GM20000 (cell line): ENCODE measurements around the gene CCL28.

Experiments
- DNase-seq: peaks from one replicate; pipeline ENCODE4 v3.0.0; 2012; ENCODE audit warnings: low spot score
- TF ChIP-seq, protein P1 (sequence below): IDR thresholded peaks from 2 replicates; pipeline ENCODE4 v1.5.1; 2012; ENCODE audit warnings: mild to moderate bottlenecking, control low read depth; ENCODE audit errors: extremely low read depth, missing control alignments

The CCL28 gene

DNA sequence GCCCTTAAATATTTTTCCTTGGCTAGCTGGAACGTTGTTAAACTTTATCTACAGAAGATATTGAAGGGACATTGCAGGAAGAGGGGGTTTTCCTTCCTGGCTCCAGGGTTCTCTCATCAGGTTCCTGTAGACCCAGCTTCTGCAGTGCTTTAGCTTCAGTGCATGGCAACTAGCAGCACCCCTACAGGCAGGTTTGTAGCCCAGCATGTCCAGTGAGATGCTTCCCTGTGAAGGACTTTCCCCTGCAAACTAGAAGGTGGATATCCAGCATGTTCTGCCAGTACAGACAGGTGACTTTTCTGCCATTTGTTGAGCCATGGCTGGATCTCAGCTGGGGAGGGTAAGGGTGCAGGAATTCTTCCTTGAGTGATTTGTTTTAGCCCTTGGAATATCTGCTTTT is 10.4 kb downstream of the CCL28 start:
- no peak for DNase-seq
- TF ChIP-seq, protein P1, sequence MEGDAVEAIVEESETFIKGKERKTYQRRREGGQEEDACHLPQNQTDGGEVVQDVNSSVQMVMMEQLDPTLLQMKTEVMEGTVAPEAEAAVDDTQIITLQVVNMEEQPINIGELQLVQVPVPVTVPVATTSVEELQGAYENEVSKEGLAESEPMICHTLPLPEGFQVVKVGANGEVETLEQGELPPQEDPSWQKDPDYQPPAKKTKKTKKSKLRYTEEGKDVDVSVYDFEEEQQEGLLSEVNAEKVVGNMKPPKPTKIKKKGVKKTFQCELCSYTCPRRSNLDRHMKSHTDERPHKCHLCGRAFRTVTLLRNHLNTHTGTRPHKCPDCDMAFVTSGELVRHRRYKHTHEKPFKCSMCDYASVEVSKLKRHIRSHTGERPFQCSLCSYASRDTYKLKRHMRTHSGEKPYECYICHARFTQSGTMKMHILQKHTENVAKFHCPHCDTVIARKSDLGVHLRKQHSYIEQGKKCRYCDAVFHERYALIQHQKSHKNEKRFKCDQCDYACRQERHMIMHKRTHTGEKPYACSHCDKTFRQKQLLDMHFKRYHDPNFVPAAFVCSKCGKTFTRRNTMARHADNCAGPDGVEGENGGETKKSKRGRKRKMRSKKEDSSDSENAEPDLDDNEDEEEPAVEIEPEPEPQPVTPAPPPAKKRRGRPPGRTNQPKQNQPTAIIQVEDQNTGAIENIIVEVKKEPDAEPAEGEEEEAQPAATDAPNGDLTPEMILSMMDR = no peak

DNA sequence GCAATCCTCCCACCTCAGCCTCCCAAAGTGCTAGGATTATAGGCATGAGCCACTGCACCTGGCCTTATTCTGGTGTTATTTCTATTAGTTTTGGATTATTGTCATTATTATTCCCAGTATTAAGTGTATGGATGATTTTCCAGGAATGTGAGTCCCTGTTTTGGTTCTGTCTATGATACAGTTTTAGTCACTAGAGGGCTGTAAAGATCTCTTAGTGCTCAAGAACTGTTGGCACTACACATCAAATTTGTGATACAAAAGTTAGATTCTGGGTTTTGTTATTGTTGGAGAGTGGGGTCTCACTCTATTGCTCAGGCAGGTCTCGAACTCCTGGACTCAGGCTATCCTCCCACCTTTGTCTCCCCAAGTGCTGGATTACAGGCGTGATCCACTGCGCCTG is 12.1 kb downstream of the CCL28 start:
- TF ChIP-seq, protein P1 = no peak
- no peak for DNase-seq

DNA sequence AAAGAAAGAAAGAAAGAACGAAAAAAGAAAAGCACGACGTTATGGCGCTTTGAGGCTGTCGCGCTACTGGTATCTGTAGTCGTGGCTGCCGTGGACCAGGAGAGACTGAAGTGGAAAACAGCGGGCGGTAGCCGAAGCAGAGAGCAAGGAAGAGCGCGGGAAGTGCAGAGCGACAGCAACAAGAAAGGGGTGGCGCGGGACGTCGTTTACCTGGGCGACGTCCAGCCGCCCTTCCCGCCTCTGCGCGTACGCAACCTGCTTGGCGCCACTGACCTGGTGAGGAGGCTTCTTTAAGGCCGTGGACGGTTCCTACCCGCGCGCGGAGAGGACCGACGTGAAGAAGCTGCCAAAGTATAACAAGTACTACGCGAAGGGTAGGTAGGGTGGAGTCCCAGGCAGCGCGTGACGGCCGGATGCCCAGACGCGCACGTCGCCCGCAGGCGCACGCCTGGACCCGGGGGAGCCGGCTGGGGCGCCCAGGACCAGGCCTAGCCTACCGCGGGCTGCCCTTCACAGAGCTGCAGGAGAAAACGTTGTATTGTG is 15.4 kb downstream of the CCL28 start:
- DNase-seq = peak; percentile 78
- TF ChIP-seq, protein P1 = no peak

DNA sequence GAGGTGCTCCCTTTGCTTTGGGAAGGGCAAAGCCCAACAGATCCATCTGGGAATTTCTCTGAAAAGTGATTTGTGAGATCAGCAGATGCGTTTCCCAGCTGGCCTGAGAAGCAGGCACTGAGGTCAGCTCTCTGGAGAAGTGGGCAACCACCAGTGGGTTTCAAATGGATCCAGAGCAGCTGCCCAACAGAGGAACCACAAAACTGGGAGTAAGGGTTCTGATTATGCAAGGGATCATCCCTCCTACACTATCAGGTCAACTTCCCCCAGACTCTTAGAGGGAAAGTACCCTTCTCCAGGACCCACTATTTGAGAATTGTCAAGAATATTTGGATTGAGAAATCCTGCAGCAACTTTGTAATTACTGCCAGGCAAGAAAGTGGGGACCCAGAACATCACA is 21.7 kb downstream of the CCL28 start:
- DNase-seq = no peak
- TF ChIP-seq, protein P1 = no peak

DNA sequence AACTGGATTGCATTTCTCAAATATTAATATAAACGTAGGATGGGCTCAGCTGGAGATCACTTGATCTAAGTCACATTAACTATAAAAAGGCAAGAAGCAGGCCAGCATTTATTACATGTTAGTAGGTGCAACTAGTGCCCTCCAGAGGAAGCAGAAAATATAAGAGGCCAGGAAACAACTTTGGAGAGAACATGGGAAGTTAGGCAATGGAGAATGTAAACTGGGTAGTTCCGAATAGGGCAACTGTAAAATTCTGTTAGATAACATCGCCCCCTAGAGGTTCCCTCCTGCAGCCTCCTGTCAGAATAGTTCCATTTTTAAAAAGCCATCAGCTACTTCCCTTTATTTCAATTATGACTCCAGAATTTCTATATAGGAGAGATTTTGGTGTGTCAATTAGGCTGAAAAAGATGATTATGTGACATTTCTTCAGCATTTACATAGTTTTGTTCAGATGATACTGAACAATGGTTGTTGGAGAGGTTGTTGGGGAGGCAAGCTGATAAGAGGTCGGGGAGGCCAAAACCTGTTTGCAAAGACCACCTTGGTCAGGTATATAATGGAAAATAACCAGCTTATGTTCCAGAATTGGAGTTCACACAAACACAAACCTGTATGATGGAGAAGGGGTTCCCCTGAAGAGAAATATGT is 22.4 kb downstream of the CCL28 start:
- TF ChIP-seq, protein P1 = peak; percentile 41
- DNase-seq = peak; percentile 75

DNA sequence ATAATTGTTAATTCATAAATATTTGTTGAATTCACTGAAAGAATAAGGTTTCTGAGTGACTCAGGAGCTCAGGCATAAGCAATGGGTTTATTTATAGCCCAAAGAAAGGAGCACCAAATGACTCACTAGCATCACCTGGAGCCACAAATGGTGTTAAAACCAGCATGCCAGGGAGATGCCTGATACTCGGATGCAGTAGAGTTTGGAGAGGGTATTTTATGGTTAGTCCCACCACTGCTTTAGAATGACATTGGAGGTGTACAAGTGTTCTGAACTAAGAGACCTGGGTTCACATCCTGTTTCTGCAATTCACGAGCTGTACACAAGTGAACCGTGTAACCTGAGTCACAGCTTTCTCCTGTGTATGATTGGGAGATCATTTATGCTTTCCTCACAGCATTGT is 25.2 kb downstream of the CCL28 start:
- TF ChIP-seq, protein P1 = no peak

DNA sequence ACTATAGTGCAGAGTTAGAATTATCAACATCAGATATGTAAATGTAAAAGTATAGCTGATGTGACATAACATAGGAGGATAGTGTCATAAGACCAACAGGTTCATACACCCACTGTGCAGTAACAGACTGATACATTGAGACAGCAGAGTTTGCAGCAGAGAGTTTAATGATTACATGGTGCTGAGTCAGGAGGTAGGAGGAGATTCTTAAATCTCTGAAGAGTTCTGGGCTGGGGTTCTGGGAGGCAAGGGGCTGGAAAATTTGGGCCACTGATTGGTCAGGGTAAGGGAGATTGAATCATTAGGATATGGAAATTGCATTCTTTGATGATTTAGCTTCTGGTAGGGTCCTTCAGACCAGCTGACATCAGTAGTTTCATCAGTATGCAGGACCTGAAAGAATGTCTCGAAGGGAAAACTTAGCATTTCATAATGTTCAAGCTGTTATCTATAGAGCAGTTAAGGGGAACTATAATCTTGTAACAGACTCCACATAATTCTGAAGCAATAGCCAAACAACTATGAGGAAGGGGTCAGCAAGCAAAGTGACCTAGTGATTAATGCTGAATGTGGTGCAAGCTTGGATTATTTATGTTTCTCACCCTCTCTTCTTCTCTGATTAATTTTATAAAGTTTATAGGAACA is 35.6 kb downstream of the CCL28 start:
- TF ChIP-seq, protein P1 = no peak

More for the DNA sequence above, 25.2 kb downstream of the CCL28 start:
- peak; percentile 38 for DNase-seq

More for the DNA sequence above, 35.6 kb downstream of the CCL28 start:
- DNase-seq = no peak
